Upper lobe of left lung (tissue), 6 donors: Measurements from ENCODE around the gene C2orf49. TPM values are rescaled to one million over a fixed set of nuclear protein-coding genes. Genes with fewer than 3 reads are reported as not detected.

Experiments used
- ATAC-seq, 2 donors: fragments of 200-7000 bp; cut with Tn5 transposase; one replicate each; pipeline ENCODE4 v1.9.1; 2022; ENCODE audit warnings: mild to moderate bottlenecking in 2 of 2, moderate library complexity in 2 of 2; ENCODE audit not compliant: low FRiP score in 2 of 2
- DNase-seq, 2 donors: peaks; one replicate each; pipeline ENCODE4 v3.0.0-alpha.2; 2019 to 2020
- H3K27ac ChIP-seq, 4 donors: fragments of 200-600 bp; sonication (generic); one replicate each; pipeline ENCODE4 v1.5.1; 2016 to 2019
- H3K27me3 ChIP-seq, 4 donors: fragments of 200-600 bp; sonication (generic); one replicate each; pipeline ENCODE4 v1.5.1; 2017 to 2019
- H3K36me3 ChIP-seq, 4 donors: fragments of 200-600 bp; sonication (generic); one replicate each; pipeline ENCODE4 v1.5.1; 2016 to 2019
- H3K4me1 ChIP-seq, 4 donors: fragments of 200-600 bp; sonication (generic); one replicate each; pipeline ENCODE4 v1.5.1; 2018 to 2019
- H3K4me3 ChIP-seq, 4 donors: fragments of 200-600 bp; sonication (generic); one replicate each; pipeline ENCODE4 v1.5.1; 2017 to 2019; ENCODE audit warnings: mild to moderate bottlenecking in 2 of 4, moderate library complexity in 1 of 4
- H3K9me3 ChIP-seq, 4 donors: fragments of 200-600 bp; sonication (generic); one replicate each; pipeline ENCODE4 v1.5.1; 2018 to 2019
- CTCF ChIP-seq, 6 experiments: fragments of 450-650 bp in 4 of 6; fragments of 200-600 bp in 2 of 6; sonication (generic) in 2 of 6; IDR thresholded peaks; one replicate each; pipeline ENCODE4 v1.5.1; 2016 to 2019; ENCODE audit warnings: antibody characterized with exemption in 6 of 6
- EP300 ChIP-seq, 4 donors: sonication (generic); formaldehyde crosslinking; IDR thresholded peaks; one replicate each; pipeline ENCODE4 v1.5.1; 2017; ENCODE audit warnings: antibody characterized with exemption in 4 of 4, control low read depth in 2 of 4
- POLR2A ChIP-seq, 4 donors: fragments of 450-650 bp; IDR thresholded peaks; one replicate each; pipeline ENCODE4 v1.5.1; 2016 to 2017; ENCODE audit warnings: antibody characterized with exemption in 4 of 4, mild to moderate bottlenecking in 2 of 4
- POLR2AphosphoS5 ChIP-seq, 2 donors: sonication (generic); formaldehyde crosslinking; IDR thresholded peaks; one replicate each; pipeline ENCODE4 v1.5.1; 2017; ENCODE audit warnings: antibody characterized with exemption in 2 of 2
- WGBS, 2 donors: methylation state at CpG; one replicate each; pipeline ENCODE4 v1.1.5; 2017 to 2018; 5-methylcytosine and 5-hydroxymethylcytosine counted together
- total RNA-seq, 6 donors: library from RNA; depleted of rRNA in 4 of 6; stranded (reverse); fragments of >200 nt in 4 of 6; gene quantifications; one replicate each; pipeline versions ENCODE4 v1.1.0 to v1.2.1, GENCODE V29; 2016 to 2021
- donor health status: DM: no; HTN: no; CAD: no; lungs with moderate emphysema.
- donor health status: DM: no; HTN: yes; CAD: no; lungs with severe emphysema.

The C2orf49 gene
- total RNA-seq, 6 donors from 2014 or later, result 12.8 to 38.5 (median 13.5) TPM

- WGBS, 2 donors, result 86 to 87% methylated on average over 14 to 20 of the region's 20 CpGs
- H3K27me3 ChIP-seq, result no peaks in the 10 kb centered on the region
- ATAC-seq (no peak), DNase-seq (peak; percentile 8 to 54)
- H3K27ac ChIP-seq, result no peak overlapping the region
- H3K9me3 ChIP-seq, result no peaks in the 10 kb centered on the region
- TF ChIP-seq POLR2AphosphoS5 (IDR thresholded peaks at IDR 0.05) (no peak), CTCF (IDR thresholded peaks at IDR 0.05) (no peak), POLR2A (IDR thresholded peaks at IDR 0.05) (no peak), EP300 (IDR thresholded peaks at IDR 0.05) (no peak)
- H3K4me1 ChIP-seq, result peaks cover 3 to 17% (median 5%) of the 10 kb centered on the region in 4 donors
- no peaks in the 10 kb centered on the region for H3K36me3 ChIP-seq
- no peak overlapping the region for H3K4me3 ChIP-seq
Observed at GRCh38 chr2:105385731-105386540, 48.6 kb downstream of the C2orf49 start.

DNA sequence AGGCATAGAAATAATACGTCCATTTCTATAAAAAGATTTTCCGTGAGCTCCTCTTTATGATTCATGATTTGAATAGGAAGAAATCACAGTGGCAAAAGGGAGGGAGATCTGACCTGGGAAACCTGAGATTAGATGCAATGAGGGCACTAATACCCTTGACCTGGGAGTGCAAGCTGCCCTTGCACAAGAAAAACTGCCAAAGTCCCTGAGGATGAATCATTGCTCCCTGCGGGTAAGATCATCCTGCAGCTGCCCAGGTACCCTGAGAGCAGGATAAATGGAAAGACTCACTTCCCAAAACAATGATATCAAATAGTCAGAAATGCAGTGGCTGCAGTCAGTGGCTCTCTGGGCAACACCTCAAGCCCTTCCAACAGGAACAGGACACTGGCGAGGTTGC, 49.9 kb downstream of the C2orf49 start:
- Histone ChIP-seq H3K4me1 (peaks cover 0 to 17% (median 5%) of the 10 kb centered on the region in 4 donors), H3K9me3 (no peaks in the 10 kb centered on the region), H3K36me3 (no peaks in the 10 kb centered on the region), H3K27ac (no peak overlapping the region), H3K4me3 (no peak overlapping the region), H3K27me3 (no peaks in the 10 kb centered on the region)
- DNase-seq, result no peak
- TF ChIP-seq POLR2A (IDR thresholded peaks at IDR 0.05), result no peak
- WGBS, 2 donors, result 80 to 87% methylated on average over 4 of the region's 4 CpGs
- no peak for ATAC-seq

DNA sequence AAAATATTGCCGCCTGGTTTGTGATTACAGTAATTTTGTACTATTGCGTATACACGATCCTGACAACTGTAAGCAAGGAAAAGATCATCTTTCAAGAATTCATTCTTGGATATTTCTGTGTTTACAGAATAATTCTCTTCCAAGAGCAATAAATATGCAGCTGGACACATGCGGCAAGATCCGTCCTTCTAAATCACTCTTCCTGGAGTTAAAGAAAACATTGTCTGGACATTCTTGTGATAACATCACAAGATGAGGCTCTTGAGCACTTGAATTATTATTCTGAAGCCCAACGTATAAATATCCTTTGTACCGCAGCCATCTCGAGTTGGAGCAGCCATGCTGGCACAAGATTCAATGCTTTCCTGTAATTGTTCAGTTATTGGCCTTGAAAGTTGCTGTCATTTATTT, 51.6 kb downstream of the C2orf49 start:
- peaks cover 0 to 17% (median 5%) of the 10 kb centered on the region in 4 donors for H3K4me1 ChIP-seq
- H3K36me3 ChIP-seq, result no peaks in the 10 kb centered on the region
- ATAC-seq (peak in 1 of 2 donors; percentile 71), DNase-seq (no peak)
- TF ChIP-seq POLR2A (IDR thresholded peaks at IDR 0.05) (no peak), EP300 (IDR thresholded peaks at IDR 0.05) (no peak), POLR2AphosphoS5 (IDR thresholded peaks at IDR 0.05) (no peak), CTCF (IDR thresholded peaks at IDR 0.05) (no peak)
- WGBS, 2 donors, result 43 to 52% methylated on average over 8 of the region's 8 CpGs
- no peak overlapping the region for H3K27ac ChIP-seq
- H3K27me3 ChIP-seq, result no peaks in the 10 kb centered on the region
- no peaks in the 10 kb centered on the region for H3K9me3 ChIP-seq
- no peak overlapping the region for H3K4me3 ChIP-seq

- DNase-seq (no peak), ATAC-seq (no peak)
- no peaks in the 10 kb centered on the region for H3K27me3 ChIP-seq
- no peak overlapping the region for H3K4me3 ChIP-seq
- no peak overlapping the region for H3K27ac ChIP-seq
- no peaks in the 10 kb centered on the region for H3K9me3 ChIP-seq
- no peaks in the 10 kb centered on the region for H3K36me3 ChIP-seq
- TF ChIP-seq EP300 (IDR thresholded peaks at IDR 0.05) (no peak), POLR2A (IDR thresholded peaks at IDR 0.05) (no peak), CTCF (IDR thresholded peaks at IDR 0.05) (no peak), POLR2AphosphoS5 (IDR thresholded peaks at IDR 0.05) (no peak)
- peaks cover 0 to 17% (median 5%) of the 10 kb centered on the region in 4 donors for H3K4me1 ChIP-seq
Observed at GRCh38 chr2:105390454-105390853, 53.1 kb downstream of the C2orf49 start.

- no peaks in the 10 kb centered on the region for H3K9me3 ChIP-seq
- WGBS, 2 donors, result 84 to 95% methylated on average over 5 of the region's 5 CpGs
- TF ChIP-seq POLR2AphosphoS5 (IDR thresholded peaks at IDR 0.05) (no peak), POLR2A (IDR thresholded peaks at IDR 0.05) (no peak), EP300 (IDR thresholded peaks at IDR 0.05) (no peak), CTCF (IDR thresholded peaks at IDR 0.05) (no peak)
- peaks cover 0 to 17% (median 5%) of the 10 kb centered on the region in 4 donors for H3K4me1 ChIP-seq
- no peaks in the 10 kb centered on the region for H3K27me3 ChIP-seq
- no peak for DNase-seq
- no peak overlapping the region for H3K4me3 ChIP-seq
- no peak for ATAC-seq
- no peak overlapping the region for H3K27ac ChIP-seq
- no peaks in the 10 kb centered on the region for H3K36me3 ChIP-seq
Observed at GRCh38 chr2:105391058-105391627, 53.8 kb downstream of the C2orf49 start.
